Fibroblast of pulmonary artery (primary cell): ENCODE data around the gene CSRNP3.

Experiments
- DNase-seq: peaks from one replicate; pipeline ENCODE4 v3.0.0-alpha.2; 2010; ENCODE audit warnings: low read depth
- H3K4me3 ChIP-seq: replicated peaks from 2 replicates; pipeline ENCODE4 v1.5.1; 2011; ENCODE audit warnings: low read depth, mild to moderate bottlenecking, control low read depth, low read length, moderate library complexity
- TF ChIP-seq, protein P1 (sequence below): IDR thresholded peaks from 2 replicates; pipeline ENCODE4 v1.5.1; 2011; ENCODE audit warnings: mild to moderate bottlenecking, control low read depth, low read length, inconsistent platforms; ENCODE audit errors: missing control alignments

CSRNP3 gene

DNA sequence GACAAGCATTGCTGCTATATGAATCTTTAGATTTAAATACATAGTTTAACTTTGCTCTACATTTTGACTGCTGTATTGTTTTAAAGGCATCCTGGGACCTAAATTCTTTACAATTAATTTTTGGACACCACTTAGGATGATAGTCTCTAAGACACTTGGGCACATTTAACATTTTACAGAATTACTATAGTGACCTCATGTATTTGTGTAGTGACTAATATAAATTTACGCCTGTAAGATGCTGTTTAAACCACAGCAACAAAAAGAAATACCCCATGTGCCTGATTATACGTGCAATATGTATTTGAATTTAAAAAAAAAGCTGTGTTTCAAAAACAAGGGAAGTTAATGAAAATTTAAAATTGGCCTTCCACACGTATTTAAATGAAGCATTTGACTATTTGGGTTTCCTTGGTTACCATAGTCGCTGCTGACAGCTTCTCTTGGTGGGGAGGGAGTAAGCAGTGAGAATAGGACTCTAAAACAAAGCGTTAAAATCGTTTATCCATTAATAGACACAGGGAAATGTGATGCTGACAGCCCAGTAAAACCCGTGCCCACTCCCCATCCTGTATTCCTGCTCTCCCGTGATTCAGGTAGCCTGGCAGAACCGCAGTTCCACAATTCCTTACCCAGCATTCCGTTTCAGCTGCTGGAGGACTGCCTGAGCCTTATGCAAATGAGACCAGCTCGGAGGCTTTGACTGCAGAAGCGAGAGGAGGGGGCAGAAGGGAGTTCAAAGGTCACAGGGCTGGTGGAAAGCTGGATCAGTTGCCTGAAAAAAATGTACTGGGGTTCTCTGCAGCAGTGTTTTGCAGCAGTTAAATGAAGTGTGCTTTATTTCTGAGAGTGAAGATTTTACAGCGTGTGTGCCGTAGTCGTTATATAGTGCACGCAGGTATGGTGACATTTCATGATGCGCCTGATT, 104.3 kb downstream of the CSRNP3 start:
- TF ChIP-seq, protein P1, sequence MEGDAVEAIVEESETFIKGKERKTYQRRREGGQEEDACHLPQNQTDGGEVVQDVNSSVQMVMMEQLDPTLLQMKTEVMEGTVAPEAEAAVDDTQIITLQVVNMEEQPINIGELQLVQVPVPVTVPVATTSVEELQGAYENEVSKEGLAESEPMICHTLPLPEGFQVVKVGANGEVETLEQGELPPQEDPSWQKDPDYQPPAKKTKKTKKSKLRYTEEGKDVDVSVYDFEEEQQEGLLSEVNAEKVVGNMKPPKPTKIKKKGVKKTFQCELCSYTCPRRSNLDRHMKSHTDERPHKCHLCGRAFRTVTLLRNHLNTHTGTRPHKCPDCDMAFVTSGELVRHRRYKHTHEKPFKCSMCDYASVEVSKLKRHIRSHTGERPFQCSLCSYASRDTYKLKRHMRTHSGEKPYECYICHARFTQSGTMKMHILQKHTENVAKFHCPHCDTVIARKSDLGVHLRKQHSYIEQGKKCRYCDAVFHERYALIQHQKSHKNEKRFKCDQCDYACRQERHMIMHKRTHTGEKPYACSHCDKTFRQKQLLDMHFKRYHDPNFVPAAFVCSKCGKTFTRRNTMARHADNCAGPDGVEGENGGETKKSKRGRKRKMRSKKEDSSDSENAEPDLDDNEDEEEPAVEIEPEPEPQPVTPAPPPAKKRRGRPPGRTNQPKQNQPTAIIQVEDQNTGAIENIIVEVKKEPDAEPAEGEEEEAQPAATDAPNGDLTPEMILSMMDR, result no peak
- DNase-seq, result peak; percentile 31
- peak overlapping the region; percentile 45 for H3K4me3 ChIP-seq

DNA sequence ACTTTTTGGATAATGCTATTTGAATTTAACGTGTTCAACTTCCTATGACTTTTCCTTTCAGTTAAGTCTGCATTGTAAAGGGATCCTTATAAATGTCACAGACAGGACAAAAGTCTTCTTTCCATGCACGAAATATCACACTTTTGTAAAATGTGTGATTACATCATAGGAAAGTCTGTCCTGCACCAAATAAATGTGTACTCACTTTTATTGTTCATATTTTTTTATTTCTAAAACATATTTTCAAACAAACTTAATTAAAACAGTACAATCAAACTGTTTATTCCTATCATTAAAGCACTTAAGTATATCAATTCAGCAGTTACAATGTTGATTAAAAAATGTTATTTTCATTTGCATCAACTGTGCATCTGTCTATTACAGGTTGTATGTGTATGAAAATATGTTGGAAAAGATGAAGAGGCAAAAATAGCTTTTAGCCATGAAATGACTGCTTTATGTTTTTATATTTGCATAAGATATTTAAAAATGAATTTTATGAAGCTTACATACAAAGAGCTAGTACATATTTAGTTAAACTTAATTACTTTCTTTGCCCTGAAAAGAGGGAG, 105.6 kb downstream of the CSRNP3 start:
- DNase-seq, result no peak
- TF ChIP-seq, protein P1, result no peak
- H3K4me3 ChIP-seq, result no peak overlapping the region

DNA sequence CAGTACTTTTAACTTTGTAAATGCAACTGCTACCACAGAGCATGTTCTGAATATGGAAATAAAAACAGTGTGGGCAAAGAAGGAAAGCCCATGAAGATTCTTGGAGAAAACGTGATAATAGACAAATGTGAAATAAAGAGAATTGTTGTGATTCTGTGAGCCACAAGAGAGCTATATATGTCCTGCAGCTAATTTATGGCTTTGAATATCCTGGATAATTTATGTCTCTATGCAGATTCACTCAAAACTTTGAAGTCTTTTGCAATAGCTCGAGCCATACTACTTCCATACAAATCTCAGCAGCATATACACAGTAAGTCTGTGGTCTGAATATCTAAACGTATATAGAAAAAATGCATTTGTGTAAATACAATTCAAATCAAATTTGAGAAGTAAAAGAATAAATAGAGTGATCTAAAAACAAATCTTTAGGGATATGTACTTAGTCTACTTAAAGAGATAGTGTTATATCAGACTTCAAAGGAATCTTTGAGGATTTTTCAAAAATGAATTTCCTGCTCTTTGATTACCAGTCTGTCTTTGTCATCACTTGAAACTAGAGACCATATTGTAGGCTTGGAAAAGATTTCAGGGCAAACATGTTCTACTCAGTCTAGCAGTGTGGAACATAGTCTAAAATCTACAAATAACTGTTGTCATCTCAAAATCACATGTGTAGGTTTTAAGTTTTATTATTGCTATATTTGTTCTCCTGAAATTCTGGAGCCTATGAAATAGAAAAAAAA, 107.1 kb downstream of the CSRNP3 start:
- no peak overlapping the region for H3K4me3 ChIP-seq
- TF ChIP-seq, protein P1, result no peak
- no peak for DNase-seq

DNA sequence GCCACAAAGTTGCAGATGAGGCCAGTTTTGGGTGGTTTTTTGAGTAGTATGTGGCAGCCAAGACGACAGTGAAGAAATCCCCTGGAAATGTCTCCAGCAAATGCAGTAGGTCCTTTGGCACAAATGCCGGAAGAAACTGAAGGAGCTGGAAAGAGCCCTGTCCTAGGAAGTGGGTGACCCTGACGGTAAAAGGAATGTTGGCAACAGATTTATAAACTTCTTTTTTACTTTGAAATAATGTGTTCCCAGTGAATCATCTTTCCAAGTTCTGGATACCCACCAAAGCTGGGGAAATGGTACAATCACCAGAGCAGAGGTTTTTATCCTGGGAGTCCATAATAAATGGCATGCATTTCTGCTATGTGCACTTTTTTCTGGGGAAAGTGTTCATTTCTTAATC, 112.9 kb downstream of the CSRNP3 start:
- DNase-seq, result peak; percentile 49
- no peak overlapping the region for H3K4me3 ChIP-seq
- TF ChIP-seq, protein P1, result no peak

DNA sequence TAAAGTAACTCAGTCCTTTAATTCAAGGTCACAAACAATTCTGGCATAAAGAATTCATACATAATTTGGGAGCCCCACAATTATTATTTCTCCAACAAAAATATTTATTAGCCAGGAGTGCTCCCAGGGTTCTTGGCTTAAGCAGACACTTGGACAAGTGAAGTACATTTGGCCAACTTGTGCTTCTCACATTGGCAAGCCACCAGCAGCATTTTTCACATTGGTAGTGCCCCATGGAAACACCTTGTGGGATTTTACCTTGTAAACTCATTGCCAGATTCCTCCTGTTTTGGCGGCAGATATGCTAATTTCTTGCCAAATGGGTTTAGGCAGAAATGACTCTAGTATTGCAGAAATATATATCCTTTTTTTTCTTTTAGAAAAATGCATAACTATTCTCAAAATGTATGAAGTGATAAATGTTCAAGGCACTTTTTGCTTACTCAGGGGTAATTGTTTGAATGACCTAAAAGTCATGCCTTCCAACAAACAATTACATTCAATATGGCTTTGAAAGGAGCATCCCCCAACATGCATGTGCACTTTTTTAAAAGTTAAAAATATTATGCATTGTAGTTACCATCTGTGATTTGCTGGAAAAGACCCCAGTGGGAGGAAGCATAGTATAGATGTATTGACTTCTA, 113.5 kb downstream of the CSRNP3 start:
- DNase-seq, result no peak
- TF ChIP-seq, protein P1, result no peak
- H3K4me3 ChIP-seq, result no peak overlapping the region

DNA sequence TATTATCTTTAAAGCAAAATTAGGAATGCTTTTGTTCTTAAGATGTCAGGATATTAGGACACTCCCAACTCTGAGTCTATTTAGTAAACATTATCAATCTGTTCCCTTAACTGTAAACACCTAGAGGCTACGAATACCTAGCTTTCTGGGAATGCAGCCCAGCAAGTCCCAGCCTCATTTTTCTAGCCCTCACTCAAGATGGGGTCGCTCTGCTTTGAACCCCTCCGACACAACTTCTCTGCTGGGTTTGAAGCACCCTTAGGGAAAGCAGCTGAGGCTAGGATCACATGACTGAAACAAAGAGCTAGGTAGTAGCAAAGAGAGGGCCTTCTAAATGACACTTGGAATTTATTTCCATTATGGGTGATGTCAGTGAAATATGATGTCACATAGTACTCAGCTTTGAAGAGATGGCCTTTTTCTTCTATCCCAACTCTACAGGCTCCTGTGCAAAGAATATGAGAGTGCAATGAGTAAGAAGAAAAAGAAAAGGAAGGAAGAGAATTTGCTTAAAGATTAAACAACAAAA, 114.7 kb downstream of the CSRNP3 start:
- TF ChIP-seq, protein P1, result no peak
- H3K4me3 ChIP-seq, result no peak overlapping the region
- no peak for DNase-seq
